T-cell (primary cell): ENCODE results near the gene AKR1B15. TPM values are rescaled to one million over a fixed set of nuclear protein-coding genes. Genes with fewer than 3 reads are reported as not detected.

Experiments
- ATAC-seq, 4 experiments: fragments of 200-7000 bp in 3 of 4; fragments of 150-1000 bp in 1 of 4; cut with Tn5 transposase; replicated peaks in 1 of 4; 1 replicate in 3 of 4; 2 replicates in 1 of 4; pipeline ENCODE4 v1.10.0; 2021; ENCODE audit warnings: moderate library complexity in 3 of 4, mild to moderate bottlenecking in 2 of 4, moderate number of reproducible peaks in 1 of 4
- CTCF ChIA-PET, 2 donors: fragments of 300-600 bp; sonication (Branson Sonifier 250); formaldehyde crosslinking; loops; one replicate each; lab custom pipeline; 2022; ENCODE audit warnings: antibody characterized with exemption in 2 of 2; lab: Charles Lee
- POLR2A ChIA-PET, 2 donors: fragments of 300-600 bp; sonication (Branson Sonifier 250); formaldehyde crosslinking; loops; one replicate each; lab custom pipeline; 2022; ENCODE audit warnings: antibody characterized with exemption in 2 of 2; lab: Charles Lee
- DNase-seq, 35 experiments: peaks; one replicate each; pipeline versions ENCODE4 v3.0.0 to v3.0.0-alpha.2; 2013 to 2023
- H3K27ac ChIP-seq: one replicate; pipeline ENCODE4 v1.5.1; 2013; ENCODE audit warnings: low read length
- H3K27me3 ChIP-seq, 2 experiments: replicated peaks in 1 of 2; 1 replicate in 1 of 2; 2 replicates in 1 of 2; pipeline versions ENCODE4 v1.6.1 to v1.7.0; 2013; ENCODE audit warnings: low read length in 1 of 2, mixed read lengths in 1 of 2; ENCODE audit not compliant: control insufficient read depth in 2 of 2, insufficient read depth in 2 of 2; ENCODE audit errors: extremely low read depth in 1 of 2
- H3K36me3 ChIP-seq, 2 donors: 1 replicate in 1 of 2; 2 replicates in 1 of 2; pipeline versions ENCODE4 v1.6.1 to v1.7.0; 2013; ENCODE audit warnings: low read length in 1 of 2; ENCODE audit not compliant: control insufficient read depth in 2 of 2, insufficient read depth in 1 of 2; ENCODE audit errors: extremely low read depth in 1 of 2
- H3K4me1 ChIP-seq, 2 experiments: 1 replicate in 1 of 2; 2 replicates in 1 of 2; pipeline versions ENCODE4 v1.6.1 to v1.7.0; 2013; ENCODE audit warnings: low read length in 2 of 2, mixed read lengths in 1 of 2; ENCODE audit not compliant: insufficient read depth in 2 of 2, control insufficient read depth in 1 of 2; ENCODE audit errors: extremely low read depth in 1 of 2
- H3K4me3 ChIP-seq, 2 donors: 1 replicate in 1 of 2; 2 replicates in 1 of 2; pipeline versions ENCODE4 v1.5.1 to v1.7.0; 2013; ENCODE audit warnings: mild to moderate bottlenecking in 2 of 2, low read length in 1 of 2, moderate library complexity in 1 of 2; ENCODE audit not compliant: control insufficient read depth in 1 of 2; ENCODE audit errors: extremely low read depth in 1 of 2
- H3K9me3 ChIP-seq: 2 replicates; pipeline ENCODE4 v1.7.0; 2013
- H3K27ac Mint-ChIP-seq, 2 donors: one replicate each; pipeline ENCODE4 v1.8.0; 2020 to 2021; ENCODE audit warnings: mild to moderate bottlenecking in 2 of 2, mixed read lengths in 2 of 2
- H3K27me3 Mint-ChIP-seq, 2 donors: one replicate each; pipeline ENCODE4 v1.8.0; 2021 to 2022; ENCODE audit warnings: mixed read lengths in 2 of 2
- H3K36me3 Mint-ChIP-seq: one replicate; pipeline ENCODE4 v1.8.0; 2021; ENCODE audit warnings: mixed read lengths
- H3K4me1 Mint-ChIP-seq, 3 donors: one replicate each; pipeline ENCODE4 v1.8.0; 2020 to 2022; ENCODE audit warnings: mixed read lengths in 3 of 3, mild to moderate bottlenecking in 1 of 3
- H3K4me3 Mint-ChIP-seq, 3 donors: one replicate each; pipeline ENCODE4 v1.8.0; 2020 to 2022; ENCODE audit warnings: mild to moderate bottlenecking in 3 of 3, mixed read lengths in 3 of 3, moderate library complexity in 3 of 3
- H3K9me3 Mint-ChIP-seq, 3 donors: one replicate each; pipeline ENCODE4 v1.8.0; 2020 to 2022; ENCODE audit warnings: mixed read lengths in 3 of 3
- WGBS: methylation state at CpG from one replicate; pipeline ENCODE4 v1.1.5; 2013; ENCODE audit warnings: missing lambda C conversion rate; ENCODE audit not compliant: insufficient coverage; 5-methylcytosine and 5-hydroxymethylcytosine counted together
- total RNA-seq, 35 experiments: library from RNA in 6 of 35; stranded (reverse) in 6 of 35; fragments of 120-200 nt in 1 of 35; gene quantifications; one replicate each; pipeline versions ENCODE4 v1.2.1 to v1.2.4 and lab custom pipeline; 2013 to 2026

AKR1B15 gene
- total RNA-seq, 5 donors from 2014 or later (not counting 1 experiment from before 2014, with no cell fraction given): not detected

DNA sequence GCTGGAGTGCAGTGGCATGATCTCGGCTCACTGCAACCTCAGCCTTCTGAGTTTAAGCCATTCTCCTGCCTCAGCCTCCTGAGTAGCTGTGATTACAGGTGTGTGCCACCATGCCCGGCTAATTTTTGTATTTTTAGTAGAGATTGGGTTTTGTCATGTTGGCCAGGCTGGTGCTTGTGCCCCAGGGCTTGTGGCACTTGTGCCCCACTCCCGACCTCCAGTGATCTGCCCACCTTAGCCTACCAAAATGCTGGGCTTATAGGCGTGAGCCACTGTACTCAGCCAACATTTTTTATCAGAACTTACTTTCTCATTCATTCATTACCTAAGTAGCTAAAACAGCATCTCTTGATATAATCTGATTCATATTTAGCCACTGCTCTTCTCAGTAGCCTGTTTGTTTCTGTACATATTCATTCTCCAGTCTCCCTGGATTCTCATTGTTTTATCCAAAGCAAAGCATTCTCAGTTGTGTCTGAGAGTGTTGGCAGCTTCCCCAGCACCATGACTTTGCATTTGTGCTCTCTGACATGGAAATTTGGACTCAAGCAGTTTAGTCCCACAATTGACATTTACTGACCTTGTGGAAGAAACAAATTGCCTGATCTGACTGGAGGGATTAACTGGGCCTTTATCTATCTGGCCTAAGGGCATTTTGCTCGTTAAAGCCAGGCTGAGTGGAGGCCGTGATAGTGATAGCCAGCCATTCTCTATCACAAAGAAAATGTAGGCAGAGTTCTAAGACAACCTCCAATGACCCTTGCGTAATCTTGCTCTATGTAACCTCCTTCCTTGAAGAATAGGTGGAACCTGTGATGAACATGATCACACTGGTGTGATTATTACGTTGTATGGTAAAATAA, 44.9 kb downstream of the AKR1B15 start:
- DNase-seq (no peak), ATAC-seq (no peak)
- CTCF ChIA-PET: no interaction called here
- Histone ChIP-seq H3K36me3 (no peaks in the 10 kb centered on the region), H3K27me3 (no peaks in the 10 kb centered on the region), H3K27ac (no peak overlapping the region), H3K4me3 (no peak overlapping the region), H3K4me1 (no peaks in the 10 kb centered on the region), H3K9me3 (no peaks in the 10 kb centered on the region)
- Mint-ChIP-seq H3K4me1 (no peaks in the 10 kb centered on the region), H3K4me3 (no peak overlapping the region), H3K27ac (no peak overlapping the region), H3K27me3 (peaks cover 8 to 9% of the 10 kb centered on the region in 2 donors), H3K9me3 (peaks cover under 1 to 19% (median 10%) of the 10 kb centered on the region in 3 donors), H3K36me3 (no peaks in the 10 kb centered on the region)
- 18% methylated on average over 3 of the region's 8 CpGs for WGBS
- POLR2A ChIA-PET: no interaction called here

DNA sequence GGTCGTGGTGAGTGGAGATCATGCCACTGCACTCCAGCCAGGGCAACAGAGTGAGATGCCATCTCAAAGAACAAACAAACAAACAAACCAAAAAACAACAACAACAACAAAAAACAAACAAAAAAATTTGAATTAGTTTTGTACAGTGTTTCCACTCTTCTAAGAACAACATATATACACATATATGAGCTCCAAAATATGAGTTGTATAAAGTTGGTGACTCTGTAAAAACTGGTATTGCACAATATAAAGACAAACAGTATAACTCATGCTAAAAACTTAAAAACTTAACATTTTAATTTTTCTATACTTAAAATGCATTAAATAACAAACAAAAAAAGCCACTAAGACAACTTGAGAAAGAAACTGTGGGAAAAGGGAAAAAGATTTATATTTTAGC, 46.0 kb downstream of the AKR1B15 start:
- Mint-ChIP-seq H3K4me1 (no peaks in the 10 kb centered on the region), H3K27ac (no peak overlapping the region), H3K9me3 (peaks cover 6 to 23% (median 14%) of the 10 kb centered on the region in 3 donors), H3K36me3 (no peaks in the 10 kb centered on the region), H3K4me3 (no peak overlapping the region), H3K27me3 (peaks cover 12 to 13% of the 10 kb centered on the region in 2 donors)
- ATAC-seq (no peak), DNase-seq (no peak)
- Histone ChIP-seq H3K9me3 (no peaks in the 10 kb centered on the region), H3K4me3 (no peak overlapping the region), H3K27me3 (peaks cover 0 to 6% of the 10 kb centered on the region in 2 experiments), H3K27ac (no peak overlapping the region), H3K36me3 (no peaks in the 10 kb centered on the region), H3K4me1 (no peaks in the 10 kb centered on the region)
- POLR2A ChIA-PET: no interaction called here
- CTCF ChIA-PET: no interaction called here
- WGBS: no CpG with 5 or more reads among the region's 1 CpG

DNA sequence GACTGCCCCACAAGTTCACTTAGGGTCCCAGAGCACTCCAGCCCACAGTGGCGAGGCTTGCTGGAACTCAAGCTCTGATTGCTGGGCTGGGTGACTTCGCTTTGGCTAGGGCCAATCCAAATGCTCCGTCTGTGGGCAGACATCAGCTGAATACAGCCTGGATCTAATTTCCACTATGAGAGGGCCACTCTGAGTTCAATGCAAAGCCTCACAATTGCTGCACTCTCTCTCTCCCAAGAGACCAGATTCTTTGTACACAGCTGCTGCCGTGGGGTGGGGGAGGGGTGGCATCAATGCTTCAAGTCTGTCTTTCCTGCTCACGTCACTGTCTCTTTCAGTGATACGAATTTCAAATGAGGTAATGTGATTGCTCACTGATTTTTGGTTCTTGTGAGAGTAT, 50.5 kb downstream of the AKR1B15 start:
- Histone ChIP-seq H3K36me3 (no peaks in the 10 kb centered on the region), H3K27me3 (peaks cover 0 to 17% of the 10 kb centered on the region in 2 experiments), H3K27ac (no peak overlapping the region), H3K4me1 (no peaks in the 10 kb centered on the region), H3K4me3 (no peak overlapping the region), H3K9me3 (no peaks in the 10 kb centered on the region)
- ATAC-seq: no peak
- no peaks in the 10 kb centered on the region for H3K36me3 Mint-ChIP-seq
- H3K4me3 Mint-ChIP-seq: no peak overlapping the region
- ChIA-PET POLR2A (no interaction called here), CTCF (no interaction called here)
- DNase-seq: no peak
- H3K9me3 Mint-ChIP-seq: peaks cover 5 to 7% (median 6%) of the 10 kb centered on the region in 3 donors
- peaks cover 0 to 2% (median 0%) of the 10 kb centered on the region in 3 donors for H3K4me1 Mint-ChIP-seq
- WGBS: 80% methylated on average over 3 of the region's 6 CpGs
- no peak overlapping the region for H3K27ac Mint-ChIP-seq
- peaks cover 12 to 16% of the 10 kb centered on the region in 2 donors for H3K27me3 Mint-ChIP-seq

- Histone ChIP-seq H3K27me3 (peaks cover 0 to 17% of the 10 kb centered on the region in 2 experiments), H3K9me3 (no peaks in the 10 kb centered on the region), H3K4me1 (no peaks in the 10 kb centered on the region), H3K36me3 (no peaks in the 10 kb centered on the region), H3K27ac (no peak overlapping the region), H3K4me3 (no peak overlapping the region)
- Mint-ChIP-seq H3K27me3 (peaks cover 19 to 22% of the 10 kb centered on the region in 2 donors), H3K4me3 (no peak overlapping the region), H3K27ac (no peak overlapping the region), H3K9me3 (peaks cover 5 to 7% (median 6%) of the 10 kb centered on the region in 3 donors), H3K4me1 (peaks cover 2 to 4% (median 3%) of the 10 kb centered on the region in 3 donors), H3K36me3 (no peaks in the 10 kb centered on the region)
- ChIA-PET POLR2A (no interaction called here), CTCF (interaction anchor here in 1 of 2 donors (0.6 kb wide), 1 partner anchor 1834 kb away, joined by 3 read pairs; no protein-coding TSS in a partner anchor)
- 83% methylated on average over 2 of the region's 4 CpGs for WGBS
- DNase-seq (no peak), ATAC-seq (no peak)
Measured at GRCh38 chr7:134601459-134601858, 52.5 kb downstream of the AKR1B15 start.

- H3K36me3 Mint-ChIP-seq: no peaks in the 10 kb centered on the region
- H3K27ac Mint-ChIP-seq: no peak overlapping the region
- peaks cover 0 to 17% of the 10 kb centered on the region in 2 experiments for H3K27me3 ChIP-seq
- ChIA-PET POLR2A (no interaction called here), CTCF (interaction anchor here in 1 of 2 donors (1.1 kb wide), 1 partner anchor 170 kb away, joined by 3 read pairs; no protein-coding TSS in a partner anchor)
- no peak overlapping the region for H3K4me3 ChIP-seq
- H3K4me3 Mint-ChIP-seq: peak overlapping the region in 1 of 3 donors; percentile 27
- H3K9me3 Mint-ChIP-seq: peaks cover 5 to 7% (median 6%) of the 10 kb centered on the region in 3 donors
- peaks cover 5 to 6% (median 6%) of the 10 kb centered on the region in 3 donors for H3K4me1 Mint-ChIP-seq
- no peaks in the 10 kb centered on the region for H3K4me1 ChIP-seq
- ATAC-seq: peak in 1 of 4 experiments; percentile 72
- peaks cover 16 to 26% of the 10 kb centered on the region in 2 donors for H3K27me3 Mint-ChIP-seq
- no peaks in the 10 kb centered on the region for H3K36me3 ChIP-seq
- no peak for DNase-seq
- no peaks in the 10 kb centered on the region for H3K9me3 ChIP-seq
- no peak overlapping the region for H3K27ac ChIP-seq
- WGBS: 74% methylated on average over 6 of the region's 11 CpGs
Measured at GRCh38 chr7:134602881-134603451, 54.1 kb downstream of the AKR1B15 start.
